ENCODE measurements around the gene FBXO9.

DNA sequence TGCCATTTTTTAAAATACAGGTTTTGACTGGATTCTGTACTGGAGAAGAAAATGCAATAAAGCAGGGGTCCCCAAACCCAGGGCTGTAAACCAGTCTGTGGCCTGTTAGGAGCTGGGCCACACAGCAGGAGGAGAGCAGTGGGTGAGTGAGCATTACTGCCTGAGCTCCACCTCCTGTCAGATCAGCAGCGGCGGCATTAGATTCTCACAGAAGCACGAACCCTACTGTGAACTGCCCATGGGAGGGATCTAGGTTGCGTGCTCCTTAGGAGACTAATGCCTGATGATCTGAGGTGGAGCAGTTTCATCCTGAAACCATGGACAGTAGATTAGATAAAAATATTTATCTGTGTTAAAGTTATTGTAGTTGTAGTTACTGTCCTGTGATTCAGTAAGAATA is 21.1 kb upstream of the FBXO9 start:
- TF ChIP-seq, protein P1, sequence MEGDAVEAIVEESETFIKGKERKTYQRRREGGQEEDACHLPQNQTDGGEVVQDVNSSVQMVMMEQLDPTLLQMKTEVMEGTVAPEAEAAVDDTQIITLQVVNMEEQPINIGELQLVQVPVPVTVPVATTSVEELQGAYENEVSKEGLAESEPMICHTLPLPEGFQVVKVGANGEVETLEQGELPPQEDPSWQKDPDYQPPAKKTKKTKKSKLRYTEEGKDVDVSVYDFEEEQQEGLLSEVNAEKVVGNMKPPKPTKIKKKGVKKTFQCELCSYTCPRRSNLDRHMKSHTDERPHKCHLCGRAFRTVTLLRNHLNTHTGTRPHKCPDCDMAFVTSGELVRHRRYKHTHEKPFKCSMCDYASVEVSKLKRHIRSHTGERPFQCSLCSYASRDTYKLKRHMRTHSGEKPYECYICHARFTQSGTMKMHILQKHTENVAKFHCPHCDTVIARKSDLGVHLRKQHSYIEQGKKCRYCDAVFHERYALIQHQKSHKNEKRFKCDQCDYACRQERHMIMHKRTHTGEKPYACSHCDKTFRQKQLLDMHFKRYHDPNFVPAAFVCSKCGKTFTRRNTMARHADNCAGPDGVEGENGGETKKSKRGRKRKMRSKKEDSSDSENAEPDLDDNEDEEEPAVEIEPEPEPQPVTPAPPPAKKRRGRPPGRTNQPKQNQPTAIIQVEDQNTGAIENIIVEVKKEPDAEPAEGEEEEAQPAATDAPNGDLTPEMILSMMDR (IDR thresholded peaks at IDR 0.05) = no peak
- TF ChIP-seq EZH2phosphoT487 (IDR thresholded peaks at IDR 0.05) = no peak
- TF ChIP-seq EZH2 (IDR thresholded peaks at IDR 0.05) = no peak

Measured in neural progenitor cell (in vitro differentiated cells).